Activated CD8-positive, alpha-beta memory T cell treated with anti-CD3 and anti-CD28 coated beads, Interleukin-2, amount 50 U/mL, for 24 hours (primary cell): Measurements from ENCODE around the gene TNS1.

Experiments
- DNase-seq: peaks from one replicate; pipeline ENCODE4 v3.0.0-alpha.2; 2020; ENCODE audit errors: extremely low read depth

The TNS1 gene

GRCh38 chr2:217912098-217913024 lies 90.4 kb downstream of the TNS1 start:
- no peak for DNase-seq

DNA sequence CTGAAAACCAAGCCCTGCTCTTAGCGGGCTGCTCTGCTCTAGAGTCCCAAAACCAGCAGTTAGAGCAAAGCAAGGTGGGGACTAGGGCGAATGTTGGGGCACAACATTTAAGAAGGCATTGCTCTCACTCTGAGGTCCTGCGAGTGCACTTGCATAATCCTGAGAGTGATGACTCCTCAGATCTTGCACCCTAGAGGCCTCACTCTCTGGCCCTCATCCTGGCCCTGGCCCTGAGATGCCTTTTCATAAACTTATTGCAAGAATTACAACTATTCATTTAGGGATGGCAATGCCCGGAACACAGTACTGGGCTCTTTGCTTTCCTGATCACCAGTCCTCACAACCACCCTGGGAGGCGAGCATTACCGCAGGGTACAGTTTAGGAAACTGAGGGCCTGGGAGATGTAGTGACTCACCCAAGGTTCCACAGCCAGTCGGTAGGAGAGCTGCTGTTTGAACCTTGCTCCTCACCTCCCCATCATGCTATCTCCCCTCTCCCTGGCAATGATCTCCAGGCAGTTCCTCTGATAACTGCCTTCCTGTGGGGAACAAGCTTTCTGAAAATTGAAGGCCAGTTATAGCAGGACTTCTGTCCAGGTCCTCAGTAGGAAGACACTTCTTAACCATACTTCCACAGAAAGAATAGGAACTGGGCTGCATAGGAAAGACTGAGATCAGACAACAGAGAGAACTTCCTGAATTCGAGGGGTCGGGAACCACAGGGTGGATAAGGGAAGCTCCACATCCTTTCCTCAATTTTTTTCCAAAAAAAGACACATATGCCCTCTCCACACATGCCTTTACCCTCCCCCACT lies 91.3 kb downstream of the TNS1 start:
- DNase-seq: no peak

GRCh38 chr2:217910875-217911212 lies 92.0 kb downstream of the TNS1 start:
- no peak for DNase-seq

DNA sequence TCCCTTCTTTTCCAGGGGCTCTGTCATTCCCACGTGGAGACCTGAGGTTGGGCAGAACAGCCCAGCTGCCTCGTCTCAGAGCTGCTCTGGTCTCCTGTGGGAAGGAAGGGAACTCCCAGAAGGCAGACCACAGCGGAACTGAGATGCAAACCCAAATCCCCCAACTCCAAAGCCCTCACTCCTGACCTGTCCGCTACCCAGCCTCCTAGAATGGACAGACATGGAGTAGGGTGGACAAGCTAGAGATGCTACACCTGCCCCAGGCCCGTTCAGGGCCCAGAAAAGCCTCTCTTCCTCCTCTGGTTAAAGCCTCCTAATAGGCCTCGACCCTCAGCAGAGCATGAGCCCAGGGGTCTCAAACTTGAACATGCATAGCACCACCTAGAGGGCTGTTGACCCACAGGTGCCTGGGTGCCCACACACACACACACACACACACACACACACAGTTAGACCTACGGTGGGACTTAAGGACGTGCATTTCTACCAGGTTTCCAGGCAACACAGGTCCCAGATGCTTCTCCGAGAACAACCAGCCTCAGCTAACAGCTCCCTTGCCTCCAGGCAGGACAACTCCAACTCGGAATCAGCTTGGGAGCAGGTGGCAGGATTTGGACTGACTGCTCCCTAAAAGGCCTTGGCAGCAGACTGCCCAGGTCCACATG lies 93.5 kb downstream of the TNS1 start:
- DNase-seq: no peak

DNA sequence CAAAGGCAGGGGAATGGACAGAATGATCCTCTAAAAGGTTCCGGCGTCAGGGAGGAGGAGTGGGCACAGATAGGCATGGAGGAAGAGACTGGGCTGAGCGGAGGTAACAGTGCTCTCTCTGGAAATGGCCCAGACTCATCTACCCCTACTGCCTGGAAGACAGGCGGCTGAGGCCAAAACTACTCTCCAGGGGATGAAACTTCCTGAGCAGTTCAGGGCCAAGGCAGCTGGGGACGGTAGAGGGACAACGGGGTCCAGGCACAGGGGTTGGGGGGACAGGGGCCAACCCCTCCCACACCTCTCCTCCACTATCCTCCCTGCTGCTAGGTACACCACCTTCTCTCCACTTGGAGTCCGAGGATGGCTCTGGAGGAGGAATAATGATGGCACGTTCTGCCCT lies 94.3 kb downstream of the TNS1 start:
- DNase-seq: no peak

- DNase-seq: no peak
Measured at GRCh38 chr2:217907266-217907665, 95.5 kb downstream of the TNS1 start.

GRCh38 chr2:217906798-217907197 lies 96.0 kb downstream of the TNS1 start:
- no peak for DNase-seq

DNA sequence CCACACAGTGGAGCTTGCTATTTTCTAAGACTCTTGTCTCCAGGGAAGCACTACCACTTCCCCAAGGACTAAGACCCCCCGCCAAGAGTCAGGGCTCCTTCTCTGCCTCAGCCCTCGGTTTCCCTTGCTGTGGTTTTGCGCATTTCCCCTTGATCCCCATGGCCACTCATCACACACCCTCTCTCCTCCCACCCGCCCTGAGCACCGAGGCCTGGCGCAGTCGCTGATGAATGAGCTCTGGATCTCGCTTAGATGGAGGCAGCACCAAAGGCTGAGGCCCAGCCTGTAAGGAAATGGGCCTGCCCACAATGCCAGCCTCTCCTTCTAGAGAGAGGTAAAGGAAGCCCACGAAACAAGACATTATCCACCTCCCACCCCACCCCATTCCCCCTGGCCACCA lies 96.9 kb downstream of the TNS1 start:
- no peak for DNase-seq

- DNase-seq: no peak
Measured at GRCh38 chr2:217905395-217905794, 97.4 kb downstream of the TNS1 start.

DNA sequence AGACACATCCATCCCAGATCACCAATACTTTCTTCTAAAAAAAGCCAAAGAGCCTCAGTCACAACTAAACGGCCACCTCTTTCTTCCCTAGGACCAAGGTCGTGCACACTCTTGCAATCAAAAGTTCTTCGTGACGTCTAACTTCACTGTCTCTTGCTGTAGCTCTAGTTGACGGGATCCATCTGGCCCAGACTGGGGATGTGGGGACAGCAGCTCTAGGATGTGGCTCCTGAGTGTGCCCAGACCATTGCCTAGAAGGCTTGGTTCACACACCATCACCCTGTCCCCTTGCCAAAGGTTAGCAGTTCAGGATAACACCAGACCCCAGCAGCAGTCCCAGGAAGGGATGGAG lies 98.2 kb downstream of the TNS1 start:
- no peak for DNase-seq

GRCh38 chr2:217903859-217904613 lies 98.8 kb downstream of the TNS1 start:
- DNase-seq: no peak

DNA sequence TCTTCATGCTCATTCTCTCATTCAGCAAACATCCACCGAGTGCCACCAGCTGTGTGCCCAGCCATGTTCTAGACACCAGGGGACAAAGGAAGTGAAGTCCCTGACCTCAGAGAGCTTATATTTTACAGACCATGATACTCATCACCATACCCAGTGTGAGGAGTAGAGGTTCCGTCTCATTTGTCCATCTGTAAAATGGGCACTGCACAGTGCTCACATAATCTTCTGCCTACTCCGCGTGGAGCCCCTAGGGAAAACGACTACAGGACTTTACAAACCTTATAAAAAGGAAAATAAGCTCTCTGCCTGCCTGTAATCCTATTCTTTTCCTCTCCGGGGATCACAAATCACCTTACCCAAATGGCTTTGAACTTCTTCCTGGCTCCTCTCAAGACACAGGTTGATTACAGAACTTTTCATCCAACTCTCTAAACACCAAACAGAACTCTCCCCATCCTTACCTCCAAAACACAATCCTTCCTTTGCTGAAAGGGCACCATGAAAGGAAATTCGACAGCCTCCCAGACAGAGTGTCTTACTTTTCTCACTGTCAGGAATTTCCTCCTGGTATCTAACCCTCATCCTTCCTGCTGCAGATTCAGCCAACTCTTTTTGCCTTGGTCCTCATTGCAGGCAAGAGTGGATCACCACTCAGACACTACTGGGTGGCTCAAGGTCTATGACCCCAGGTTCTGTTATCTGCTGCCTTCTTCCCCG lies 99.5 kb downstream of the TNS1 start:
- DNase-seq: no peak

- no peak for DNase-seq
Measured at GRCh38 chr2:217902379-217903141, 100.2 kb downstream of the TNS1 start.

DNA sequence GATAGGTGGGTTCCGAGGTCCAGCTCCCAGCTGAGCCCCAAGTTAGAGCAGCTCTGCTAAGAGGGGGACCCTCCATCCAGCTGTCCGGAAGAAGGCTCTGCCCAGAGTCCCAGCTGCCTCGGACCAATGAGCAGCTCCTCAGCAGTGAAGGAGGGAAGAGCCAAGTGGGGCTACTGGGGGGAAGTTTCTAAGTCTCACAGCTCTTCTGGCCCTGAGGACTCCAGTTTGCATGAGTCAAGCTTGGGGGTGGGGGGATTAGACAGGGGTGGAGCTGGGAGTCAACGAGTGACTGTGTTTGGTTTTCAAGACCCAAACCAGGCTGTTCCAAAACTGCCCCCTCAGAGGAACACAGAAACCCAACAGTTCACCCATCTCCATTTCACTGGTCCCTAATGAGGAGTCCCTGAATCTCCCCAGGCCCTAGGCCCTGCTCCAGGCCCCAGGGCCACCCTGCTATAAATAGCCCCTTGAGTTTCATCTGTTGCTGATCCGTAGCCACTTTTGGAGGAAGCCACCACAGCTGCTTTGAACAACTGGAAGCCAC lies 100.9 kb downstream of the TNS1 start:
- no peak for DNase-seq

- DNase-seq: no peak
Measured at GRCh38 chr2:217901400-217901799, 101.4 kb downstream of the TNS1 start.

DNA sequence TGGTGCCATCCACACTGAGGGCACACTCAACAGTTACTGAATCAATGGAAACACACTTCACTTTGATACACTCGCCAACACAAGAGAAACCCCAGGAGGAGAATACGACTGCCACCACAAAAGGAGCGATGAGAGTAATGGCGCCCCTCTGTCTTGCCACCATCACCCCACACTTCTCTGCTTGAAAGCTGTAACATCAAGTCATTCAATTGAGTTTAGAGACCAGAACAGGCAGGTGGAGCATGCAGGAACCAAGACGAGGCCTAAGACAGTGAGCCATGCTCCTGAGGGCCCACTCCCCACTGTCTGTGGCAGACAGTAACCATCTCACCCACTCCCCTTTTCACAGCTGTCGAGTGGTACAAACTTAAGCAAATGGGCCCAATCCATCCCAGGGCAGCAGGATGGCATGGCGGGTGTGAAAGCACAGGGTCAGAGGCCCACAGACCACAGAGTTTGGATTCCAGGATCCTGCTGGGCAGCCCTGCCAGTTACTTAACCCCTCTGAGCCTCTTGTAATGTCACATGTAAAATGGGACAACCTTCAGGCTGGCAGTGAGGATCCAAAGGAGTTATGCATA lies 101.9 kb downstream of the TNS1 start:
- DNase-seq: no peak

- no peak for DNase-seq
Measured at GRCh38 chr2:217900010-217900779, 102.6 kb downstream of the TNS1 start.

GRCh38 chr2:217899231-217900009 lies 103.4 kb downstream of the TNS1 start:
- DNase-seq: no peak
